GM18498 (cell line): ENCODE results near the gene TIPRL.
A peak's percentile ranks its signal among the peaks of the same experiment; 100 is the strongest.
"Not testable (repeated sequence)": the region's sequence is repeated elsewhere in the genome, so short reads cannot be mapped to it uniquely, and the experiment has no call there.

ENCODE experiments used
- ATAC-seq: cut with Tn5 transposase; IDR thresholded peaks from one replicate; pipeline ENCODE4 v1.9.1; 2021; ENCODE audit warnings: mild to moderate bottlenecking, moderate library complexity; ENCODE audit not compliant: unreplicated experiment

TIPRL gene

DNA sequence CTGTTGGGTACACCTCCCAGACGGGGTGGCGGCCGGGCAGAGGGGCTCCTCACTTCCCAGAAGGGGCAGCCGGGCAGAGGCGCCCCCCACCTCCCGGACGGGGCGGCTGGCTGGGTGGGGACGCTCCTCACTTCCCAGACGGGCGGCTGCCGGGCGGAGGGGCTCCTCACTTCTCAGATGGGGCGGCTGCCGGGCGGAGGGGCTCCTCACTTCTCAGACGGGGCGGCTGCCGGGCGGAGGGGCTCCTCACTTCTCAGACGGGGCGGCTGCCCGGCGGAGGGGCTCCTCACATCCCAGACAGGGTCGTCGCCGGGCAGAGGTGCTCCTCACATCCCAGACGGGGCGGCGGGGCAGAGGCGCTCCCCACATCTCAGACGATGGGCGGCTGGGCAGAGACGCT, 28.9 kb downstream of the TIPRL start:
- ATAC-seq = not testable (repeated sequence)

DNA sequence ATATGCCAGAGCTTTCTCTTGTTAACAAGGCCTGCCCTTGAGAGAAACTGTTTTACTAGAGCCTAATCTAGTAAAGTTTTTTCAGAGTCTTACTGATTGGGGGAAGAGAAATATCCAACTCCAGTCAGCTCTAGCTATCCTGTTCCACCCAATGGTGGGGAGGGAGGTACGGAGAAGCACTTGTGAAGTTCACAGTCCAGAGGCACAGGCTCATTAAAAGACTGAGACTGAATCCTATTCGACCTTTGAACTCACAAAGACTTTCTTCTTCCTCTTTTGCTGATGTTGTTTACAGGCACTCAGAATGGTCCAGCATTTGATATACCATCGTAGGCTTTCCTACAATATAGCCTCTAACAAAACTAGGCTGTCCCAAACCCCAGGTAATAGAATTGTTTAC, 31.6 kb downstream of the TIPRL start:
- ATAC-seq = no peak

GRCh38 chr1:168213349-168213748, 34.6 kb downstream of the TIPRL start:
- ATAC-seq = no peak

GRCh38 chr1:168216171-168216570, 37.4 kb downstream of the TIPRL start:
- no peak for ATAC-seq

- no peak for ATAC-seq
Observed at GRCh38 chr1:168217664-168218063, 38.9 kb downstream of the TIPRL start.

GRCh38 chr1:168218658-168219057, 39.9 kb downstream of the TIPRL start:
- ATAC-seq = no peak

GRCh38 chr1:168220470-168220871, 41.7 kb downstream of the TIPRL start:
- no peak for ATAC-seq

- no peak for ATAC-seq
Observed at GRCh38 chr1:168221275-168221674, 42.5 kb downstream of the TIPRL start.

DNA sequence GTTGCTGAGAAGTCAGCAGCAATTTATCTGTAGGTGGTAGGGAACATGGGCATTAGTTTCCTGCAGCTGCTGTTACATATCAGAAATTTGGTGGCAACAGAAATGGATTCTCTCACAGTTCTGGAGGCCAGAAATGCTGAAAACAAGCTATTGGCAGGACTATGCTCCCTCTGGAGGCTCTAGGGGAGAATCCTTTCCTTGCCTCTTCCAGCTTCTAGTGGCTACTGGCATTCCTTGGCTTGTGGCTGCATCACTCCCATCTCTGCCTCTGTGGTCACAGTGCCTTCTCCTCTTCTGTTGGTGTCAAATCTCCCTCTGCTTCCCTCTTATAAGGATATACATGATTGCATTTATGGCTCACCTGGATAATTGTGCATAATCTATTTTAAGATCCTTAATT, 44.5 kb downstream of the TIPRL start:
- ATAC-seq = no peak

GRCh38 chr1:168223681-168224540, 45.1 kb downstream of the TIPRL start:
- no peak for ATAC-seq

DNA sequence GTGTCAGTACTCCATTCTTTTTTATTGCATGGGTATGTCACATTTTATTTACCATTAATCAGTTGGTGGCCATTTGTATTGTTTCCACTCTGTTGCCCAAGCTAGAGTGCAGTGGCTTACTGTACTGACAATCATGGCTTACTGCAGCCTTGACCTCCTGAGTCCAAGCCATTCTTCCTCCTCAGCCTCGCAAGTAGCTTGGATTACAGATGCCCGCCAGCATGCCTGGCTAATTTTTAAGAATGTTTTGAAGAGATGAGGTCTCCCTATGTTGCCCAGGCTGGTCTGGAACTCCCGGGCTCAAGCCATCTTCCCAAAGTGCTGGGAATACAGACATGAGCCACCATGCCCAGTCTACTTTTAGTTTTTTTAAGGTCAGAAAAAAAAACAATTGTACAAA, 46.2 kb downstream of the TIPRL start:
- no peak for ATAC-seq

GRCh38 chr1:168225476-168226190, 46.9 kb downstream of the TIPRL start, which contains the start of gene SFT2D2:
SFT2D2 (plus strand) TSS chr1:168226004; CDS start chr1:168226080, 76 bp downstream.
- ATAC-seq = peak; percentile 79

DNA sequence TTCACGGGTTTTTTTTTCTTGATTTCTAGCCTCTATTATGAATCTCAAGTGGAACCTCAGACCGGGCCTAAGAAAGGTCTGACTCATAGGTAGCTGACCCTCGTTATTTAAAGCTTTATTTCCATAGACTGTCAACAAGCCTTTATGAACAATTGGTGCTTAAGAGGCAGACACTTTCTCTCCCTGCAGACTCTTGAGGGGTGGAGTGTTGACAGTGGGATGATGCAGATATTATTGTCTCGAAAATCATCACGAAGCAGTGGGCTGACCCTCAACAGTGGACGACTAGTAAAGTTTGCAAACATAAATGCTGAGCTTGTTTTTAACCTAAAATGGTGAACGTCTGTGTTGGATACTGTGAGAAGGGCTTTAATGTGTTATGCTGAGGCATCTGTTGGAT, 48.9 kb downstream of the TIPRL start:
- ATAC-seq = peak; percentile 19

DNA sequence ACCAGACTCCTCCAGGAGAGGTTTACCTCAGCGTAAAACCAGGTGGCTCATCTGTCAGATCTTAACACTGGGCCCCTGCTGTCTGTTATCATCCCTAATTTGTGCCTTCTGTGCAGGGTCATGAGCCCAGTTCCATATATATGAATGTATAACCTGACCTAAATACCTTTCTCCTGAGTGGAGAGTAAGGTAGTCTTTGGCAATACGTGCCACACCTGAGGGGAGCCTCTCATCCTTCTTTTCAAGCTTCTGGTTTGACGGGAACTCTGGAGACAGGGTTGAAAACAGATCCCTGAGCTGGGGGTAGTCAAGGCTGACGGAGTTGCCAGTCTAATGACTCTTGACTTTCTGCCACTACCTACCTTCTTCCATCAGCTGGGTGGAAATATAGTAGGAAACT, 51.1 kb downstream of the TIPRL start:
- ATAC-seq = no peak

DNA sequence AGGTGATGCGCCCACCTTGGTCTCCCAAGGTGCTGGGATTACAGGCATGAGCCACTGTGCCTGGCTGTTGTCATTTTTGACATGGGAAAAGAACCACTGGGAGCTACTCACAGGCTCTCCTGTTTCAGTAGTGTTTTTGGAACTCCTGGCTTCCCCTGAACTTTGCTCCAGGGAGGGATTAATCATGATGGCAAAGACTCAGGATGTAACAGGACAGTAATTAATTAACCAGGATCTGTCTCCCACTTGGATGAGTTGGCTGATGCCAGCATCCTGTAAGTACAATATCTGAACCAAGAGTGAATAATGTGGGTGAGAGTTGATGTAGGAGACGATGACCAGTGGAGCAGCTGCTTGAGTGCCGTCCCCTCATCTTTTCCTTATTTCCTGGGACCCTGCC, 51.9 kb downstream of the TIPRL start:
- no peak for ATAC-seq

DNA sequence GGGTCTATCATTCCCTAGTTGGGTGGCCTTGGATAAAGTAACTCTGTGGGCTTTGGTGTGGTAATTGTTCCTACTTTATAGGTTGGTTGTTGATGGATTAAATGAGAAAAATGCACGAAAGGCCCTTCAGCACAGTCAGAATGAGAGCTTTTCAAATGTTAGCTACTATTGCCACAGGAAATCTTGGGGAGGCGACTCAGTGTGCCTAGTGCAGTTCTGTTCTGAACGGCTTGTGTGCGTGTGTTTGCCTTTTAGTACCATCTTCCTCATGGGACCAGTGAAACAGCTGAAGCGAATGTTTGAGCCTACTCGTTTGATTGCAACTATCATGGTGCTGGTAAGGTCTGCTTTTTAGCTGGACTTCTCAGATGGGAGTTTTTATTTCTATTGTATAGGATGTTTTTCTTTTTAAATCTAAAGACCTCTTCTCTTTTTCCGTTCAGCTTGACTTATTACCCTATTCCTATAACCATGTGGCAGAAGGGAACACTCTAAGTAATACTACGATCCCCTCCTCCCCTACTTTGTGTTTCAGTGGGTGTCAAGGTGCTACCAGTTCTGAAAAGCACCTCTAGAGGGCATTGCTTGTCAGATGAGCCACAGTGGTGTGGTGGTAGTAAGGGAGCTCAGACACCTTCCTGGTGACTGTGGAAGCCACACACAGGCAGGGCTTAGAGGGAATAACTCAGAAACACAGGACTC, 56.2 kb downstream of the TIPRL start:
- peak; percentile 81 for ATAC-seq

DNA sequence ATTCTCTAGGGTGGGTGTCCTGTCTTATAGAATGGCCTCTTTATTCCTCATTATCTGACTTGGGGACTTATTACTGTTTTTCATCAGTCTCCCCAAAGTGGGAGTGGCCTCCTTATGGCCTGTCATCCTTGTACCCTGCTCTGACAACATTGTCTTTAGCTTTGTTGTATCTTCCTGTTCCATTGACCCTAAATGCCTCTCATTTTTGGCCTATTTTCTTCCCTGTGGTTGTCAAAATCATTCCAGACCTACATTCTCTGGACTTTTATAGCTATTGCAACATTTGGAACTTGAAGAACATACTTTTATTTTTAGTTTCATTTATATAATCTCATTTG, 56.8 kb downstream of the TIPRL start:
- no peak for ATAC-seq

- no peak for ATAC-seq
Observed at GRCh38 chr1:168235937-168236336, 57.2 kb downstream of the TIPRL start.

GRCh38 chr1:168236836-168237611, 58.3 kb downstream of the TIPRL start:
- no peak for ATAC-seq

- no peak for ATAC-seq
Observed at GRCh38 chr1:168243198-168243597, 64.4 kb downstream of the TIPRL start.

GRCh38 chr1:168243636-168244212, 65.0 kb downstream of the TIPRL start:
- ATAC-seq = no peak
